Lower leg skin (tissue), 3 donors: ENCODE data around the gene MDGA2.

Source experiments
- POLR2A ChIP-seq, 2 donors: fragments of 450-650 bp; IDR thresholded peaks; one replicate each; pipeline ENCODE4 v1.6.1; 2016 to 2017; ENCODE audit warnings: antibody characterized with exemption in 2 of 2, mild to moderate bottlenecking in 1 of 2, moderate library complexity in 1 of 2
- TF ChIP-seq, protein P1 (sequence below), 3 donors: fragments of 450-650 bp; IDR thresholded peaks; one replicate each; pipeline ENCODE4 v1.5.1; 2016; ENCODE audit warnings: antibody characterized with exemption in 3 of 3, mild to moderate bottlenecking in 3 of 3, moderate library complexity in 2 of 3

GRCh38 chr14:47297374-47297773 lies 378.0 kb downstream of the MDGA2 start:
- TF ChIP-seq, protein P1, sequence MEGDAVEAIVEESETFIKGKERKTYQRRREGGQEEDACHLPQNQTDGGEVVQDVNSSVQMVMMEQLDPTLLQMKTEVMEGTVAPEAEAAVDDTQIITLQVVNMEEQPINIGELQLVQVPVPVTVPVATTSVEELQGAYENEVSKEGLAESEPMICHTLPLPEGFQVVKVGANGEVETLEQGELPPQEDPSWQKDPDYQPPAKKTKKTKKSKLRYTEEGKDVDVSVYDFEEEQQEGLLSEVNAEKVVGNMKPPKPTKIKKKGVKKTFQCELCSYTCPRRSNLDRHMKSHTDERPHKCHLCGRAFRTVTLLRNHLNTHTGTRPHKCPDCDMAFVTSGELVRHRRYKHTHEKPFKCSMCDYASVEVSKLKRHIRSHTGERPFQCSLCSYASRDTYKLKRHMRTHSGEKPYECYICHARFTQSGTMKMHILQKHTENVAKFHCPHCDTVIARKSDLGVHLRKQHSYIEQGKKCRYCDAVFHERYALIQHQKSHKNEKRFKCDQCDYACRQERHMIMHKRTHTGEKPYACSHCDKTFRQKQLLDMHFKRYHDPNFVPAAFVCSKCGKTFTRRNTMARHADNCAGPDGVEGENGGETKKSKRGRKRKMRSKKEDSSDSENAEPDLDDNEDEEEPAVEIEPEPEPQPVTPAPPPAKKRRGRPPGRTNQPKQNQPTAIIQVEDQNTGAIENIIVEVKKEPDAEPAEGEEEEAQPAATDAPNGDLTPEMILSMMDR (IDR thresholded peaks at IDR 0.05): no peak
- TF ChIP-seq POLR2A (IDR thresholded peaks at IDR 0.05): no peak
